ENCODE data around the gene PFN3. TPM values are rescaled to one million over a fixed set of nuclear protein-coding genes. Genes with fewer than 3 reads are reported as not detected.
A peak's percentile ranks its signal among the peaks of the same experiment; 100 is the strongest.

Gene PFN3
- total RNA-seq, 1 experiment from 2014 or later: not detected

GRCh38 chr5:177448244-177448950 lies 47.9 kb upstream of the PFN3 start:
- Mint-ChIP-seq H3K27me3 (ENCODE audit: insufficient read depth, unreplicated experiment) (peaks cover 6% of the 10 kb centered on the region), H3K27ac (ENCODE audit: unreplicated experiment) (peak overlapping the region; percentile 2), H3K4me3 (ENCODE audit: unreplicated experiment) (peak overlapping the region; percentile 70), H3K36me3 (ENCODE audit: insufficient read depth, unreplicated experiment) (peaks cover 53% of the 10 kb centered on the region), H3K4me1 (ENCODE audit: low read depth, unreplicated experiment) (peaks cover 8% of the 10 kb centered on the region), H3K9me3 (ENCODE audit: unreplicated experiment) (no peaks in the 10 kb centered on the region)
- no peak overlapping the region for H3K4me3 ChIP-seq (ENCODE audit: low read depth, low read length)
- no peak for TF ChIP-seq CTCF (IDR thresholded peaks at IDR 0.05; ENCODE audit: insufficient read depth in 1 of 2, low read depth in 1 of 2, low read length in 1 of 2, severe bottlenecking in 1 of 2, unreplicated experiment in 1 of 2)
- BruUV-seq (replicated peaks): no TSS peak
- DNase-seq: no peak
- CTCF ChIA-PET: interaction anchor here (0.5 to 6.4 kb wide), 5 partner anchors 45 to 78 kb away, joined by 3 to 78 read pairs (median 5); no protein-coding TSS in a partner anchor
- no peaks in the 10 kb centered on the region; the same call in none of the 2 replicates for H3K36me3 ChIP-seq (ENCODE audit: control insufficient read depth, insufficient read depth, low read length)
- H3K4me1 ChIP-seq: peaks cover 6% of the 10 kb centered on the region; the same call in 1 of the 2 replicates
- no peaks in the 10 kb centered on the region for H3K27me3 ChIP-seq (replicated peaks; ENCODE audit: control insufficient read depth, insufficient read depth, low read length)
- POLR2A ChIA-PET: interaction anchor here (1.5 to 2.4 kb wide), 2 partner anchors 22 to 46 kb away, joined by 4 to 13 read pairs; partner anchors contain the start of gene GRK6
- intact Hi-C loops (cut with micrococcal nuclease; ENCODE audit: unreplicated experiment): no loop called here
- no peaks in the 10 kb centered on the region for H3K9me3 ChIP-seq

DNA sequence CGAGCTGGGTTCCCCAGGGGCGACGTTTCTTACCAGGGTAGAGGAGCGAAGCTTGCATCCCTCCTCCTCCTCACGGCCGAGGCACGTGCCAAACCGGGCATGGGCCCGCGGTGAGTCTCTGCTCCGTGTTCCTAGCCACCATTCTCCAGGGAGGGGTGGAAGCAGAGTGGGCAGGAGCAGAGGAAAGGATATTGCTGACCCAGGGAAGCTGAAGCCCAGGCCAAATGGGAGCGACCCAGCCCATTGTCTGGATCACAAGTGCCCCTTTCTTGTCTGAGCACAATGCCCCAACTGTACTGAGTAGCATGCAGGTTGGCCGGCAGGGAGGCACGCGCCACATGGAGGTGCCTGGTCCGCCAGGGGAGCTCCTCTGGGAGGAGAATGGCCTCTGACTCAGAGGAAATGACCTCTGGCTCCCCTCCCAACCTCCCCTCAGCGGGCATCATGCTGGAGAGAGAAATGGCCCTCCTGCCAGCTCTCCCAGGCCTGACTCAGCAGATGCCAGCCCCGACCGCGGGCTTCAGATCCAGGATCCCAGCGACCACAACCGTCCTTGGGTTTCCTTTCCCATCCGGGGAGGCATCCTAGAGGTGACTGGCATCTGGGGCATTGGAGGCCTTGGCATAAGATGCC lies 47.3 kb upstream of the PFN3 start:
- ChIA-PET CTCF (interaction anchor here (0.5 to 6.4 kb wide), 5 partner anchors 44 to 77 kb away, joined by 3 to 78 read pairs (median 6); no protein-coding TSS in a partner anchor), POLR2A (interaction anchor here (0.6 to 2.4 kb wide), 2 partner anchors 21 to 45 kb away, joined by 3 to 13 read pairs; partner anchors contain the start of gene GRK6)
- Mint-ChIP-seq H3K36me3 (ENCODE audit: insufficient read depth, unreplicated experiment) (peaks cover 55% of the 10 kb centered on the region), H3K27ac (ENCODE audit: unreplicated experiment) (peak overlapping the region; percentile 2), H3K9me3 (ENCODE audit: unreplicated experiment) (no peaks in the 10 kb centered on the region), H3K27me3 (ENCODE audit: insufficient read depth, unreplicated experiment) (peaks cover 6% of the 10 kb centered on the region), H3K4me1 (ENCODE audit: low read depth, unreplicated experiment) (peaks cover 8% of the 10 kb centered on the region), H3K4me3 (ENCODE audit: unreplicated experiment) (peak overlapping the region; percentile 70)
- Histone ChIP-seq H3K4me1 (peaks cover 6% of the 10 kb centered on the region; the same call in 1 of the 2 replicates), H3K4me3 (ENCODE audit: low read depth, low read length) (peak overlapping the region; percentile 78), H3K36me3 (ENCODE audit: control insufficient read depth, insufficient read depth, low read length) (no peaks in the 10 kb centered on the region; the same call in 1 of the 2 replicates), H3K9me3 (no peaks in the 10 kb centered on the region), H3K27me3 (replicated peaks; ENCODE audit: control insufficient read depth, insufficient read depth, low read length) (no peaks in the 10 kb centered on the region)
- DNase-seq: no peak
- intact Hi-C loops (cut with micrococcal nuclease; ENCODE audit: unreplicated experiment): loop anchor here (2.0 kb wide), 2 partner anchors 21 to 43 kb away; partner anchors contain the start of gene GRK6
- TF ChIP-seq CTCF (IDR thresholded peaks at IDR 0.05; ENCODE audit: insufficient read depth in 1 of 2, low read depth in 1 of 2, low read length in 1 of 2, severe bottlenecking in 1 of 2, unreplicated experiment in 1 of 2): no peak
- no TSS peak for BruUV-seq (replicated peaks)

- intact Hi-C loops (cut with micrococcal nuclease; ENCODE audit: unreplicated experiment): loop anchor here (2.0 kb wide), 2 partner anchors 20 to 42 kb away; partner anchors contain the start of gene GRK6
- H3K4me1 Mint-ChIP-seq (ENCODE audit: low read depth, unreplicated experiment): peaks cover 8% of the 10 kb centered on the region
- peaks cover 6% of the 10 kb centered on the region; the same call in 1 of the 2 replicates for H3K4me1 ChIP-seq
- CTCF ChIA-PET: interaction anchor here (0.6 to 6.4 kb wide), 5 partner anchors 21 to 361 kb away, joined by 3 to 78 read pairs (median 6); partner anchors contain the start of genes FGFR4 and GRK6
- peak overlapping the region; percentile 78 for H3K4me3 ChIP-seq (ENCODE audit: low read depth, low read length)
- peaks cover 6% of the 10 kb centered on the region for H3K27me3 Mint-ChIP-seq (ENCODE audit: insufficient read depth, unreplicated experiment)
- H3K36me3 Mint-ChIP-seq (ENCODE audit: insufficient read depth, unreplicated experiment): peaks cover 57% of the 10 kb centered on the region
- H3K9me3 ChIP-seq: no peaks in the 10 kb centered on the region
- H3K4me3 Mint-ChIP-seq (ENCODE audit: unreplicated experiment): peak overlapping the region; percentile 70
- DNase-seq: peak in 1 of 2 experiments; percentile 70
- no peaks in the 10 kb centered on the region for H3K27me3 ChIP-seq (replicated peaks; ENCODE audit: control insufficient read depth, insufficient read depth, low read length)
- no peaks in the 10 kb centered on the region; the same call in 1 of the 2 replicates for H3K36me3 ChIP-seq (ENCODE audit: control insufficient read depth, insufficient read depth, low read length)
- TF ChIP-seq CTCF (IDR thresholded peaks at IDR 0.05; ENCODE audit: insufficient read depth in 1 of 2, low read depth in 1 of 2, low read length in 1 of 2, severe bottlenecking in 1 of 2, unreplicated experiment in 1 of 2): no peak
- no peak overlapping the region for H3K27ac Mint-ChIP-seq (ENCODE audit: unreplicated experiment)
- POLR2A ChIA-PET: interaction anchor here (0.6 to 5.0 kb wide), 4 partner anchors 21 to 78 kb away, joined by 3 to 43 read pairs (median 8); partner anchors contain the start of gene GRK6
- no peaks in the 10 kb centered on the region for H3K9me3 Mint-ChIP-seq (ENCODE audit: unreplicated experiment)
- no TSS peak for BruUV-seq (replicated peaks)
Measured at GRCh38 chr5:177447066-177447610, 46.7 kb upstream of the PFN3 start.
